CD4-positive, alpha-beta T cell (primary cell): ENCODE results near the gene ATP8A2. TPM values are rescaled to one million over a fixed set of nuclear protein-coding genes. Genes with fewer than 3 reads are reported as not detected.

Experiments used
- ATAC-seq: fragments of 200-7000 bp; cut with Tn5 transposase; one replicate; pipeline ENCODE4 v1.10.0; 2022; ENCODE audit warnings: mild to moderate bottlenecking; ENCODE audit not compliant: poor library complexity
- CTCF ChIA-PET: fragments of 350-600 bp; sonication (Branson Sonifier 250); formaldehyde crosslinking; loops from one replicate; lab custom pipeline; 2021; ENCODE audit warnings: antibody characterized with exemption, inconsistent platforms; lab: Charles Lee
- POLR2A ChIA-PET: fragments of 350-600 bp; sonication (Branson Sonifier 250); formaldehyde crosslinking; loops from one replicate; lab custom pipeline; 2021; ENCODE audit warnings: antibody characterized with exemption, inconsistent platforms; lab: Charles Lee
- DNase-seq, 14 experiments: peaks; one replicate each; pipeline ENCODE4 v3.0.0-alpha.2; 2013 to 2020; ENCODE audit warnings: mixed read lengths in 2 of 14
- H3K27ac ChIP-seq, 2 donors: one replicate each; pipeline versions ENCODE4 v1.5.1 to v1.7.0; 2013; ENCODE audit warnings: low read length in 2 of 2, low read depth in 1 of 2, mild to moderate bottlenecking in 1 of 2
- H3K27me3 ChIP-seq, 2 experiments: 1 replicate in 1 of 2; 2 replicates in 1 of 2; pipeline versions ENCODE4 v1.6.1 to v1.7.0; 2013; ENCODE audit warnings: low read length in 2 of 2, control low read depth in 1 of 2, mild to moderate bottlenecking in 1 of 2, moderate library complexity in 1 of 2; ENCODE audit not compliant: insufficient read depth in 2 of 2, control insufficient read depth in 1 of 2
- H3K36me3 ChIP-seq: one replicate; pipeline ENCODE4 v1.6.1; 2013; ENCODE audit warnings: low read length, control low read depth; ENCODE audit not compliant: insufficient read depth
- H3K4me1 ChIP-seq: one replicate; pipeline ENCODE4 v1.6.1; 2013; ENCODE audit warnings: low read length, control low read depth; ENCODE audit not compliant: insufficient read depth
- H3K4me3 ChIP-seq: one replicate; pipeline ENCODE4 v1.5.1; 2013; ENCODE audit warnings: mild to moderate bottlenecking, low read length, moderate library complexity
- H3K9me3 ChIP-seq, 2 experiments: 1 replicate in 1 of 2; 2 replicates in 1 of 2; pipeline versions ENCODE4 v1.6.1 to v1.7.0; 2013; ENCODE audit warnings: low read length in 2 of 2, mild to moderate bottlenecking in 2 of 2, control low read depth in 1 of 2, moderate library complexity in 1 of 2; ENCODE audit not compliant: control insufficient read depth in 1 of 2, insufficient read depth in 1 of 2
- H3K27ac Mint-ChIP-seq: one replicate; pipeline ENCODE4 v1.8.0; 2020; ENCODE audit warnings: mixed read lengths
- H3K27me3 Mint-ChIP-seq: one replicate; pipeline ENCODE4 v1.8.0; 2021; ENCODE audit warnings: mixed read lengths
- H3K36me3 Mint-ChIP-seq: one replicate; pipeline ENCODE4 v1.8.0; 2021; ENCODE audit warnings: low read depth, mixed read lengths
- H3K4me1 Mint-ChIP-seq: one replicate; pipeline ENCODE4 v1.8.0; 2021; ENCODE audit warnings: low read depth, mixed read lengths
- H3K4me3 Mint-ChIP-seq: one replicate; pipeline ENCODE4 v1.8.0; 2020; ENCODE audit warnings: mild to moderate bottlenecking, mixed read lengths
- H3K9me3 Mint-ChIP-seq: one replicate; pipeline ENCODE4 v1.8.0; 2020; ENCODE audit warnings: mixed read lengths
- CTCF ChIP-seq: fragments of 200-600 bp; IDR thresholded peaks from one replicate; pipeline ENCODE4 v1.8.0; 2022; ENCODE audit warnings: antibody characterized with exemption, mild to moderate bottlenecking
- intact Hi-C, 2 experiments: fragments of 100-400 bp; cut with DNase I in 1 of 2; cut with micrococcal nuclease in 1 of 2; formaldehyde crosslinking; loops; one replicate each; pipeline versions ENCODE4 v1.15.1 to v1.9.0; 2023 to 2025; cut with DNase I, micrococcal nuclease
- total RNA-seq, 174 experiments: library from RNA in 2 of 174; stranded (reverse) in 2 of 174; gene quantifications; one replicate each; pipeline ENCODE4 v1.2.3 and lab custom pipeline; 2021 to 2026

ATP8A2 gene
- total RNA-seq, 2 experiments from 2014 or later: 0.22 to 0.36 TPM

- POLR2A ChIA-PET: no interaction called here
- H3K4me3 Mint-ChIP-seq: no peak overlapping the region
- Histone ChIP-seq H3K27me3 (peaks cover 0 to 4% of the 10 kb centered on the region in 2 experiments), H3K36me3 (no peaks in the 10 kb centered on the region), H3K4me1 (no peaks in the 10 kb centered on the region), H3K9me3 (peaks cover 0 to 5% of the 10 kb centered on the region in 2 experiments), H3K27ac (no peak overlapping the region), H3K4me3 (no peak overlapping the region)
- no peaks in the 10 kb centered on the region for H3K36me3 Mint-ChIP-seq
- no peak for TF ChIP-seq CTCF
- ATAC-seq (no peak), DNase-seq (no peak)
- H3K27ac Mint-ChIP-seq: no peak overlapping the region
- peaks cover 42% of the 10 kb centered on the region for H3K27me3 Mint-ChIP-seq
- H3K4me1 Mint-ChIP-seq: no peaks in the 10 kb centered on the region
- H3K9me3 Mint-ChIP-seq: peaks cover 16% of the 10 kb centered on the region
- CTCF ChIA-PET: no interaction called here
- intact Hi-C loops: no loop called here
Observed at GRCh38 chr13:25607096-25607495, 235.3 kb downstream of the ATP8A2 start.

- ATAC-seq (no peak), DNase-seq (no peak)
- H3K4me3 Mint-ChIP-seq: no peak overlapping the region
- intact Hi-C loops: no loop called here
- peaks cover 44% of the 10 kb centered on the region for H3K27me3 Mint-ChIP-seq
- H3K9me3 Mint-ChIP-seq: peaks cover 16% of the 10 kb centered on the region
- CTCF ChIA-PET: no interaction called here
- no peaks in the 10 kb centered on the region for H3K4me1 ChIP-seq
- H3K36me3 Mint-ChIP-seq: no peaks in the 10 kb centered on the region
- no peak overlapping the region for H3K4me3 ChIP-seq
- no peaks in the 10 kb centered on the region for H3K27me3 ChIP-seq
- no peak for TF ChIP-seq CTCF
- no peaks in the 10 kb centered on the region for H3K36me3 ChIP-seq
- H3K9me3 ChIP-seq: peaks cover 0 to 5% of the 10 kb centered on the region in 2 experiments
- no peaks in the 10 kb centered on the region for H3K4me1 Mint-ChIP-seq
- no peak overlapping the region for H3K27ac Mint-ChIP-seq
- POLR2A ChIA-PET: no interaction called here
- H3K27ac ChIP-seq: no peak overlapping the region
Observed at GRCh38 chr13:25608181-25608580, 236.4 kb downstream of the ATP8A2 start.

- peaks cover 9 to 20% of the 10 kb centered on the region in 2 experiments for H3K27me3 ChIP-seq
- Mint-ChIP-seq H3K27ac (no peak overlapping the region), H3K27me3 (peaks cover 50% of the 10 kb centered on the region), H3K36me3 (no peaks in the 10 kb centered on the region), H3K9me3 (peaks cover 5% of the 10 kb centered on the region), H3K4me3 (no peak overlapping the region), H3K4me1 (no peaks in the 10 kb centered on the region)
- no peak for DNase-seq
- no peak overlapping the region for H3K4me3 ChIP-seq
- ChIA-PET POLR2A (no interaction called here), CTCF (no interaction called here)
- no peak for ATAC-seq
- no peak overlapping the region for H3K27ac ChIP-seq
- H3K36me3 ChIP-seq: no peaks in the 10 kb centered on the region
- H3K9me3 ChIP-seq: peaks cover 0 to 6% of the 10 kb centered on the region in 2 experiments
- intact Hi-C loops: no loop called here
- no peaks in the 10 kb centered on the region for H3K4me1 ChIP-seq
- no peak for TF ChIP-seq CTCF
Observed at GRCh38 chr13:25616674-25617073, 244.9 kb downstream of the ATP8A2 start.
